Measurements from ENCODE around the gene BCOR.

Gene BCOR

DNA sequence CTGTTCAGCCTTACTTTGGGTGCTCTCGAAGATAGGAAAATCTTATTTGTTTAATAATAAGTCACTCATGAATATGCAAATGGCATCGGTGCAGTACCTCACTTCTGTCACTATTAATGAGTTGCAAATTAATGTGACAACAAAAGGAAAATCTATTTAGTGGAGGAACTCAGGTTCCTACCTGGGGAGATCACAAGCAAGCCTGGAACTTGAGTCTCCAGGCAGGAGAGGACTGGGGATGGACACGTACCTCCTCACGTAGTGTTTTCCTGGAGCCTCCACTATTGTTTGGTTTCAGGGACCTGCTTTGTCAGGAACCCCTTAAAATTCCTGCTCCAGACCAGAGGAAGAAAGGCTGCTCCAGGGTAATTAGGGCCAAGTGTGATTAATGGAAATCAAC is 82.1 kb downstream of the BCOR start:
- no peak for DNase-seq

DNA sequence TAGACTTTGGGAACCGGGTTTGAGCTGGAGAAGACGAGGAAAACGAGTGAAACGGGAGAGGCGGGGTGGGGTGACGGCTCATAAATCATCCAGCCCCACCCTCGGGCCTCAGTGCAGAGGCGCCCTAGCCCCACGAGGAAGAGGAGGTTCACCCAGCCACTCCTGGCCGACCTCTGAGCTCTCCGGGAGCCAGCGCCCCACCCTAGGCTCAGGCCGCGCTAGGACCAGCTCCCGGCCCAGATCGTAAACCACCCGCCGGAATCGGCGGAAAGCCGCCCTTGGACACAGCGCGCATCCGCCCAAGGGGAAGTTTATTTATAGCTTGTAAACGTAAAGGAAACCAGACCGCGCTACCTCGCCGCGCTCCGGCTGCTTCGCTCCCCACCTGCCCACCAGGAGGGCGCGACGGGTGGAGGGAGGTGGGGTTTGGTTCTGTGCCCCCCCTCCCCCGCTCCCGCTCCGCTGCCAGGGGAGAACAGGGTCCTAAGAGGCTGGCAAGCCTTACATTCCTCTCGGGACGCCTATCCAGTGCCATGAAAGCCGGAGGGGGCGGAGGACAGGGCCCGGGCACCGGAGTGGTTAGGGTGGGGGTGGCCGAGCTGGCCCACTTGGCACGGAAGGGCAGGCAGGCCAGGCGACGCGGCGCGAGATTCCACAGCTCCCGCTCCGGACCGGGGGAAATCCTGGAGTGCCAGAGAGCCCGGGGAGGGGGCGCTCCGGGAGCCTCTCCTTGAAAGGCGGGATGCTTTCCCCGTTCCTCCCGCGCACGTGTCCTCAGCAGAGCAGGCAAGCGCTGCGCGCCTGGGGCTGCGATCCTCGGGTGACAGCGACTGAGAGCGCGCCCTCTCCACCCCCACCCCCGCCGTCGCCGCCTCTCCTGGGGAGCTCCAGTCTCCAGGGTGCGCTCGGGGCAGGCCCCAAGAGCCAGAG is 84.2 kb downstream of the BCOR start:
- DNase-seq = no peak

DNA sequence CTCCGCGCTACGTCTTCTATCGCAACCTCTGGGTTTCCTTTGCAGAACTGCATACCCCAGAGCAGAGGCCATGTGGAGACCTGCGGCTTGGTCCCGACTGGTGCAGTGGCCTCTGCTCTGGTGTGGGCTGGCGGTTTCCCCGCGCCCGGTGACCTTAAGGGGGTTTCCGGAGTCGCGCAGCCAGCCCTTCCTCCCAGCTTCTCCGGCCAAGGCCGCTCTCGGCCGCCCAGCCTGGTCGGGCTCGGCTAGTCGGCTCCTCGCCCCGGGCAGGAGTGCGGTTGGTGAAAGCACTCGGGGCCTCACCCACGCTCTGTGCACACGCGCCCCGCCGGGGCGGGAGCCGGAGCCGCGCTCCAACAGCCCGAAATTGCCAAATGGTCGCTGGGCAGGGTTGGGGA is 84.9 kb downstream of the BCOR start:
- DNase-seq = no peak

- no peak for DNase-seq
Observed at GRCh38 chrX:40012039-40012867, 85.5 kb downstream of the BCOR start.

- no peak for DNase-seq
Observed at GRCh38 chrX:40011322-40012038, 86.3 kb downstream of the BCOR start.

- DNase-seq = no peak
Observed at GRCh38 chrX:40010550-40011321, 87.0 kb downstream of the BCOR start.

GRCh38 chrX:40009890-40010289 is 87.9 kb downstream of the BCOR start:
- no peak for DNase-seq

DNA sequence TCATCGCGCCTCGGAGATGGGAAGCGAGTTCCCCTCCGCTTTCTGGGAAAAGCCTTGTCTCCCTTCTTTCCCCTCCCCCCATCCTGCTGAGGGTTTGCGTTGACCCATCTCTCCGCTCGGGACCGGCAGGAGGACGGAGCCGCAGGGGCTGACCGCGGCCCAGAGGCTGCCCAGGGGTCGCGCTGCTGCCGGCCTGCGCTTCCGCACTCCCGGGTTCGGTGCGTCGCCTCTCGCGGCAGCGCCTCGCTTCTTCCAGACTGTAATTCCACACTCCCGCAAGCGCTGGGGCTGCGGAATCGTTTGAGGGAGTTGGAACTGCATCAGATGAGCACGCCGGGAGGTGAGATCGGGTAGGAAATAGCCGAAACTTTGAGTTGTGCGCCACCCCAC is 88.3 kb downstream of the BCOR start:
- no peak for DNase-seq

DNA sequence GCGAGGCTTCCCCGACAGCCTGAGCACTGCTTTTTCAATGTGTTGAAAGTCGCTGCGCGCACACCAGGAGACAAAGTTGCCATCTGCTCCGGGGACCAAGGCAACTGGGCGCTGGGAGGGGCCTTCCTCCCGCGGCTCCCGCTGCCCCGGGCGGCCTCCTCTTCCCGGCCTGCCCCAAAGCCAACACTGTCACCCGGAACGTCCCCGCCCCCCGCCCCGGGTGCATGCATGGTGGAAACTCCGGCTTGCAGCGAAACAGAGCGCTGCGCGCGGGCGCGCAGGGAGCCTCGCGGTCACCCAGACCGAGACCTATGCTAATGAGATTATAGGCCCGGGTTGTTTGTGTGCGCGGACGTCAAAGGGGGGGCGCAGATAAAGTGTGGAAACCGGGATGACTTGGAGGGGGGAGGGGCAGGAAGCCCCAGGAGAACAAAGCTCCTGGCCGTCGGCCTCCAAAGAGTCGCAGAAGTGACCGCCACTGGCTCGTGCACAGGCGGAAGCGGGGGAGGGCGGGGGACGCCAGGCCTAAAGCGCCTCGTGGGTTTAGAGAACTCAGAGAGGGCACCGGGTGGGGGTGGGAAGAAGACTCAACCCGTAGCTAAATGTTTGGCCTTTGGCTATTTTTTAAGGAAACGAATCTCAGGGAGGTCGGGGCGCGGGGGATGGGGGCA is 88.8 kb downstream of the BCOR start:
- no peak for DNase-seq

GRCh38 chrX:40007756-40008705 is 89.7 kb downstream of the BCOR start:
- DNase-seq = no peak

DNA sequence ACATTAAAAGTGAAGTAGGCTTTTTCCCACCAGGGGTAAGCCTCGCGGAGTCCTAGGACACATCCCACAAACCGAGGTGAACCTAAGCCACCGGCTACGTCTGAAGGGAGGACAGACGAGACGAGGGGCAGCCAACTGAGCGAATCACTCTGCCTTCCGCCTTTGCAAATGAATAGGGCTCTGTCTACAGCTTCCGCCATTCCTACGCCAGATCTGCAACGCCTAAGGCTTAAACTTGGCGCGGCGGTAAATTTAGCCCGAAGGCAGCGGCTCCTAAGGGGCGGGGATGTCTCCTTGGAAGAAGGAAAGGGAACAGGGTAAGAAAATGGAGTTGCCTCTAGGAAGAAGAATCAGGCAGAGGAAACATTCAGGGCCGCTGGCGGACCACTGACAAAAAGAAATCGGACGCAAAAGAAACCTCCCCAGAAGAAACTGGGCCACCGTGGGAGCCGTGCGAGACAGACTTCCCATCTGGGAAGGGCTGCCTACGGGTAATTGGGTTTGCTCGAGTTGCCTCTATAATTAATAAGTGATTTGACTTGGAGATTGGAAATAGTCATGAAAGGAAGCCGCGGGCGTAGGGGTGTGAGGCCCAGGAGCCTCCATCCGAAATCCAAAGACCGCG is 90.5 kb downstream of the BCOR start:
- no peak for DNase-seq

DNA sequence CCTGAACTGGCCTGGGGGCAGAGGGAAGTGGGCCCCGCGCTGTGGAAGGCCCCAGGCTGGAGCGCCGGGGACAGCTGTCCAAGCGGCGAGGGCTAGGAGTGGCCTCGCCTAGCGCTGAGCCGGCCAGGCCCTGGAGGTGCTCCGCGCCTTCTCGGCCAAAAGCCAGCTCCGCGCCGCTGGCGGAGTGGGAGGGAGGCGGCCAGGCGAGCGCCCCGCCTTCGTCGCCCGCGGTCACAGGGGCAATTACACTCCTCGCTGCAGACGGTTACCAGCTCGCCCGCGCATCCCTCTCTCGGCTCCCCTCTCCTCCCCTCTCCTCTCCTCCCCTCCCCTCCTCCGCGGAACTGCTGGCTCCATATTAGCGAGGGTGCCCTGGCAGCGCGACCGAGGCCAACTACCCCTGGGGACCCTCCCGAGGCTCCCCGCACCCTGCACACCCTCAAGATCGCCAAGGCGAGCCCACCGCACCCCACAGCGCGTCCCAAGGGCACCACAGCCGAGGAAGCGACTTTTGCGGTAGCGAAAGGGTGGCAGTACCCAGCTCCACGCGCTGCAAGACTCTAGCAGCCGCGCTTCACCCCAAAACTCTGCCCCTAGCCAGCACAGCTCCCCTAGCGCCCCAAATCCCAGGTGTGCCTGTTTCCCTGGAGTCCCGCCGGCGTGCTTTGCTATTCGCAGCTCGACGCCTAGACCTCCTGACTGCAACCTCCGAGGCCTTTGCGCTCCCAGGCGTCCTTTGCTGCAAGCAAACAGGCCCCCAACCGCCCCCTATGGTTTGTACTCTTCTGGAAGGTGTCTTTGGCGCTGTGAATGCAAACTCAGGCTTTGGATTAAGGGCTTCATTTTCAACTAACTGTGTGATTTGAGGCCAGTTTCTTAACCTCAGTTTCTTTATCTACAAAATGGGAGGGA is 91.4 kb downstream of the BCOR start:
- DNase-seq = no peak

- DNase-seq = no peak
Observed at GRCh38 chrX:40005292-40006011, 92.3 kb downstream of the BCOR start.

DNA sequence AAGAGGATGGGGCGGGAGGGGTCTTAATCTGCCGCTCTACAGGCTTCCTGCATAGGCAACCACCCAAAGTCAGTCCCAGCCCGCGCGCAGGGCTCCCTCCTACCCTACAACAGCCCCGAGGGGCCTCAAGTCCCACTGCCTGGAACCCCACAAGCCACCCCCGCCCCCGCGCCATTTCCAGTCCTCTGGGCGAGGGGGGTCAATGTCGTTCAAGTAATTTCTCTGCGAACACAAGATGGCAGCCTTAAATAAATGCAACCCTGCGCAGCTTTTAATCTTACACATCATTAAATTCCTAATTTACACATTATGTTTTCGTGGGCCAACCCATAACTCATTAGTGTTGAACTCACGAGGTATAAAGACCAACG is 92.9 kb downstream of the BCOR start:
- no peak for DNase-seq

DNA sequence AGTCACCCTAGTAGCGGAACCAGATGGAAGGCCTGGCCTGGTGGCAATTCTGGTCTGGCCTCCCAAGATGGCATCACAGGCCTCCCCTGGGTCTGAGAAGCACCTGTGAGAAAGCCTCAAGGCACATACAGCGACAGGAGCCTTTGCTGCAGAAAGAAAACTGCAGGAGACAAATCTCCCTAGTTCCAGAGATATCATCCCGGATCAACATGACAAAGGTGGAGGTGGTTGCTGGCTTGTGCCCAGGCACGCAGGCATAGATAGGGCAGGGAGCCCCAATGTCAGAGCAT is 93.6 kb downstream of the BCOR start:
- no peak for DNase-seq

GRCh38 chrX:40003428-40004245 is 94.1 kb downstream of the BCOR start:
- no peak for DNase-seq

DNA sequence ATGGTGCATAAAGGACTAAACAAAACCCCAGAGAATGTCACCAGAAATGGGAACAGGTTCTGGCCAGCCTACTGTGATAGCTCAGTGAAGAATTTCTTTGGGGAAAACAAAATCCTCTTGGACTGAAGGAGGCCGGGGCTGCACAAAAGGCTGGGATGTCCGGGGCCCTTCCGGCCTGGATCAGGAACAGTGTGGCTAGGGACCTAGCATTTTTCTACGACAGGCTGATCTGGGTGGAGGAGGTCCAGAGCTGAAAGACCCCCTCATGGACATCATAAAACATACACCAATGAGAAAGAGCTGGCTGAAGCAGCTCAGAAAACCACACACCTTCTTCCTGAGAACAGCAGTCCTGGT is 94.7 kb downstream of the BCOR start:
- DNase-seq = no peak
